ENCODE data around the gene SUN5. TPM values are rescaled to one million over a fixed set of nuclear protein-coding genes. Genes with fewer than 3 reads are reported as not detected.
"Not testable (repeated sequence)": the region's sequence is repeated elsewhere in the genome, so short reads cannot be mapped to it uniquely, and the experiment has no call there.

Gene SUN5
- total and polyA plus RNA-seq, 2 experiments from 2014 or later = not detected

- Histone ChIP-seq H3K4me1 (ENCODE audit: insufficient read depth) (peaks cover 6% of the 10 kb centered on the region), H3K9me3 (ENCODE audit: low read depth) (no peaks in the 10 kb centered on the region), H3K79me2 (no peaks in the 10 kb centered on the region), H3K27ac (no peak overlapping the region), H3K4me2 (no peak overlapping the region), H3K36me3 (replicated peaks; ENCODE audit: insufficient read depth, low read depth) (no peaks in the 10 kb centered on the region), H4K20me1 (ENCODE audit: insufficient read depth, poor library complexity, severe bottlenecking) (no peaks in the 10 kb centered on the region), H3K27me3 (no peaks in the 10 kb centered on the region), H2AFZ (no peak overlapping the region), H3K9me2 (replicated peaks; ENCODE audit: insufficient read depth) (no peaks in the 10 kb centered on the region), H3K4me3 (no peak overlapping the region)
- TF ChIP-seq EZH2 (IDR thresholded peaks at IDR 0.05; ENCODE audit: borderline replicate concordance) (no peak), CTCF (IDR thresholded peaks at IDR 0.05; ENCODE audit: poor library complexity) (no peak)
- WGBS (ENCODE audit: low lambda C conversion rate, missing lambda C conversion rate) = 71% methylated on average over 6 of the region's 6 CpGs
- no peak for DNase-seq (ENCODE audit: low spot score)
Measured at GRCh38 chr20:32976746-32977145, 27.5 kb downstream of the SUN5 start.

GRCh38 chr20:32975698-32976674 is 28.2 kb downstream of the SUN5 start:
- WGBS (ENCODE audit: low lambda C conversion rate, missing lambda C conversion rate) = 80% methylated on average over 15 of the region's 15 CpGs
- TF ChIP-seq CTCF (IDR thresholded peaks at IDR 0.05; ENCODE audit: poor library complexity) = no peak
- TF ChIP-seq EZH2 (IDR thresholded peaks at IDR 0.05; ENCODE audit: borderline replicate concordance) = no peak
- TF ChIP-seq EZH2phosphoT487 (IDR thresholded peaks at IDR 0.05; ENCODE audit: low read depth, severe bottlenecking, unreplicated experiment) = no peak

GRCh38 chr20:32975121-32975520 is 29.1 kb downstream of the SUN5 start:
- H3K4me2 ChIP-seq; H3K27ac ChIP-seq; H2AFZ ChIP-seq; H3K4me3 ChIP-seq; H4K20me1 ChIP-seq (ENCODE audit: insufficient read depth, poor library complexity, severe bottlenecking); H3K9me2 ChIP-seq (replicated peaks; ENCODE audit: insufficient read depth); H3K79me2 ChIP-seq; H3K4me1 ChIP-seq (ENCODE audit: insufficient read depth); H3K27me3 ChIP-seq; H3K9me3 ChIP-seq (ENCODE audit: low read depth); DNase-seq (ENCODE audit: low spot score); H3K36me3 ChIP-seq (replicated peaks; ENCODE audit: insufficient read depth, low read depth): not testable (repeated sequence)
- 39% methylated on average over 4 of the region's 4 CpGs for WGBS (ENCODE audit: low lambda C conversion rate, missing lambda C conversion rate)

More at GRCh38 chr20:32975698-32976674, 28.2 kb downstream of the SUN5 start:
- no peak for DNase-seq (ENCODE audit: low spot score)
- H3K79me2 ChIP-seq = no peaks in the 10 kb centered on the region
- no peaks in the 10 kb centered on the region for H3K9me2 ChIP-seq (replicated peaks; ENCODE audit: insufficient read depth)
- no peaks in the 10 kb centered on the region for H3K36me3 ChIP-seq (replicated peaks; ENCODE audit: insufficient read depth, low read depth)
- H3K27ac ChIP-seq = no peak overlapping the region
- no peak overlapping the region for H2AFZ ChIP-seq
- no peaks in the 10 kb centered on the region for H3K9me3 ChIP-seq (ENCODE audit: low read depth)
- peaks cover 7% of the 10 kb centered on the region for H3K4me1 ChIP-seq (ENCODE audit: insufficient read depth)
- no peak overlapping the region for H3K4me3 ChIP-seq
- H4K20me1 ChIP-seq (ENCODE audit: insufficient read depth, poor library complexity, severe bottlenecking) = no peaks in the 10 kb centered on the region
- no peaks in the 10 kb centered on the region for H3K27me3 ChIP-seq
- H3K4me2 ChIP-seq = no peak overlapping the region

- not testable (repeated sequence) for H3K9me2 ChIP-seq (replicated peaks; ENCODE audit: insufficient read depth); H4K20me1 ChIP-seq (ENCODE audit: insufficient read depth, poor library complexity, severe bottlenecking); H3K4me2 ChIP-seq; H3K79me2 ChIP-seq; H3K9me3 ChIP-seq (ENCODE audit: low read depth); DNase-seq (ENCODE audit: low spot score); H3K27me3 ChIP-seq; H3K36me3 ChIP-seq (replicated peaks; ENCODE audit: insufficient read depth, low read depth); H3K4me1 ChIP-seq (ENCODE audit: insufficient read depth); H2AFZ ChIP-seq; H3K27ac ChIP-seq; H3K4me3 ChIP-seq
- WGBS (ENCODE audit: low lambda C conversion rate, missing lambda C conversion rate) = 77% methylated on average over 9 of the region's 9 CpGs
Measured at GRCh38 chr20:32974204-32975064, 29.8 kb downstream of the SUN5 start.

All from hepatocyte (in vitro differentiated cells).